ENCODE measurements around the gene CST4. TPM values are rescaled to one million over a fixed set of nuclear protein-coding genes. Genes with fewer than 3 reads are reported as not detected.
A peak's percentile ranks its signal among the peaks of the same experiment; 100 is the strongest.
"Not testable (repeated sequence)": the region's sequence is repeated elsewhere in the genome, so short reads cannot be mapped to it uniquely, and the experiment has no call there.

Gene CST4
- total RNA-seq, 1 donor from 2014 or later = not detected

GRCh38 chr20:23667666-23668065, 21.2 kb downstream of the CST4 start:
- ATAC-seq (no peak), DNase-seq (ENCODE audit: missing footprints) (no peak)
- intact Hi-C loops (cut with DNase I) = loop anchor here (5.0 kb wide), 1 partner anchor 330 kb away; no protein-coding TSS in a partner anchor

- DNase-seq (ENCODE audit: missing footprints) = no peak
- peak; percentile 42 for ATAC-seq
- intact Hi-C loops (cut with DNase I) = loop anchor here (5.0 kb wide), 1 partner anchor 331 kb away; no protein-coding TSS in a partner anchor
Observed at GRCh38 chr20:23666698-23667097, 22.1 kb downstream of the CST4 start.

GRCh38 chr20:23666189-23666588, 22.6 kb downstream of the CST4 start:
- intact Hi-C loops (cut with DNase I) = loop anchor here (5.0 kb wide), 1 partner anchor 331 kb away; no protein-coding TSS in a partner anchor
- DNase-seq (ENCODE audit: missing footprints) (no peak), ATAC-seq (peak; percentile 18)

- DNase-seq (ENCODE audit: missing footprints) (no peak), ATAC-seq (no peak)
- intact Hi-C loops (cut with DNase I) = loop anchor here (5.0 kb wide), 1 partner anchor 332 kb away; no protein-coding TSS in a partner anchor
Observed at GRCh38 chr20:23664954-23665353, 23.9 kb downstream of the CST4 start.

GRCh38 chr20:23664046-23664445, 24.8 kb downstream of the CST4 start:
- intact Hi-C loops (cut with DNase I); DNase-seq (ENCODE audit: missing footprints); ATAC-seq: not testable (repeated sequence)

- ATAC-seq (peak; percentile 15), DNase-seq (ENCODE audit: missing footprints) (no peak)
- intact Hi-C loops (cut with DNase I) = no loop called here
Observed at GRCh38 chr20:23663180-23663579, 25.7 kb downstream of the CST4 start.

GRCh38 chr20:23662276-23662870, 26.5 kb downstream of the CST4 start:
- intact Hi-C loops (cut with DNase I) = no loop called here
- ATAC-seq (no peak), DNase-seq (ENCODE audit: missing footprints) (no peak)

- ATAC-seq (no peak), DNase-seq (ENCODE audit: missing footprints) (no peak)
- intact Hi-C loops (cut with DNase I) = no loop called here
Observed at GRCh38 chr20:23661002-23661429, 27.8 kb downstream of the CST4 start.

GRCh38 chr20:23659989-23660837, 28.6 kb downstream of the CST4 start:
- intact Hi-C loops (cut with DNase I) = no loop called here
- ATAC-seq (peak; percentile 73), DNase-seq (ENCODE audit: missing footprints) (no peak)

- intact Hi-C loops (cut with DNase I); DNase-seq (ENCODE audit: missing footprints); ATAC-seq: not testable (repeated sequence)
Observed at GRCh38 chr20:23659610-23659988, 29.2 kb downstream of the CST4 start.

- intact Hi-C loops (cut with DNase I) = no loop called here
- DNase-seq (ENCODE audit: missing footprints) = no peak
- ATAC-seq = no peak
Observed at GRCh38 chr20:23658989-23659609, 29.7 kb downstream of the CST4 start.

- no peak for ATAC-seq
- no peak for DNase-seq (ENCODE audit: missing footprints)
- intact Hi-C loops (cut with DNase I) = no loop called here
Observed at GRCh38 chr20:23658336-23658735, 30.5 kb downstream of the CST4 start.

GRCh38 chr20:23657202-23657601, 31.6 kb downstream of the CST4 start:
- intact Hi-C loops (cut with DNase I) = no loop called here
- ATAC-seq = no peak
- no peak for DNase-seq (ENCODE audit: missing footprints)

- intact Hi-C loops (cut with DNase I) = no loop called here
- peak; percentile 58 for ATAC-seq
- no peak for DNase-seq (ENCODE audit: missing footprints)
Observed at GRCh38 chr20:23656372-23656771, 32.5 kb downstream of the CST4 start.

- intact Hi-C loops (cut with DNase I) = no loop called here
- ATAC-seq = peak; percentile 82
- DNase-seq (ENCODE audit: missing footprints) = peak; percentile 89
Observed at GRCh38 chr20:23655491-23656211, 33.2 kb downstream of the CST4 start.

GRCh38 chr20:23654717-23655116, 34.1 kb downstream of the CST4 start:
- intact Hi-C loops (cut with DNase I) = no loop called here
- ATAC-seq = no peak
- no peak for DNase-seq (ENCODE audit: missing footprints)

GRCh38 chr20:23654000-23654399, 34.8 kb downstream of the CST4 start:
- ATAC-seq = no peak
- no peak for DNase-seq (ENCODE audit: missing footprints)
- intact Hi-C loops (cut with DNase I) = no loop called here

GRCh38 chr20:23653400-23653938, 35.4 kb downstream of the CST4 start:
- intact Hi-C loops (cut with DNase I) = no loop called here
- no peak for DNase-seq (ENCODE audit: missing footprints)
- ATAC-seq = no peak

GRCh38 chr20:23652926-23653325, 35.9 kb downstream of the CST4 start:
- intact Hi-C loops (cut with DNase I) = no loop called here
- no peak for DNase-seq (ENCODE audit: missing footprints)

More at GRCh38 chr20:23652926-23653325, 35.9 kb downstream of the CST4 start:
- ATAC-seq = no peak
